HFFc6 (cell line): ENCODE results near the gene LGR6. TPM values are rescaled to one million over a fixed set of nuclear protein-coding genes. Genes with fewer than 3 reads are reported as not detected.

Experiments
- DNase-seq: peaks from one replicate; pipeline ENCODE4 v3.0.0-alpha.2; 2018
- H3K27ac Mint-ChIP-seq: 2 replicates; pipeline ENCODE4 v1.8.0; 2020; ENCODE audit warnings: mild to moderate bottlenecking, mixed read lengths
- H3K27me3 Mint-ChIP-seq: 2 replicates; pipeline ENCODE4 v1.8.0; 2021; ENCODE audit warnings: mild to moderate bottlenecking, moderate library complexity, mixed read lengths; ENCODE audit not compliant: insufficient read depth
- H3K36me3 Mint-ChIP-seq: 2 replicates; pipeline ENCODE4 v1.8.0; 2021; ENCODE audit warnings: low read depth, mixed read lengths
- H3K4me1 Mint-ChIP-seq: 2 replicates; pipeline ENCODE4 v1.8.0; 2020; ENCODE audit warnings: low read depth, mixed read lengths
- H3K4me3 Mint-ChIP-seq: 2 replicates; pipeline ENCODE4 v1.8.0; 2020; ENCODE audit warnings: mild to moderate bottlenecking, moderate library complexity, mixed read lengths
- H3K9me3 Mint-ChIP-seq: 2 replicates; pipeline ENCODE4 v1.8.0; 2020; ENCODE audit warnings: mild to moderate bottlenecking, mixed read lengths
- total RNA-seq, 6 experiments: library from RNA; stranded (reverse); fragmentation: NEBNext Ultra II Directional; extraction: Animal tissue kit (Norgen Biotek cat#: 25700); gene quantifications; 2 replicates in 1 of 6; 3 replicates in 5 of 6; pipeline ENCODE4 v1.2.3, GENCODE V29; 2021
- TF ChIP-seq, protein P1 (sequence below): fragments of 200-600 bp; sonication (generic); IDR thresholded peaks from 2 replicates; pipeline ENCODE4 v1.5.0; 2021; ENCODE audit warnings: antibody characterized with exemption, mild to moderate bottlenecking

Gene LGR6
- total RNA-seq, 6 experiments from 2014 or later: not detected

DNA sequence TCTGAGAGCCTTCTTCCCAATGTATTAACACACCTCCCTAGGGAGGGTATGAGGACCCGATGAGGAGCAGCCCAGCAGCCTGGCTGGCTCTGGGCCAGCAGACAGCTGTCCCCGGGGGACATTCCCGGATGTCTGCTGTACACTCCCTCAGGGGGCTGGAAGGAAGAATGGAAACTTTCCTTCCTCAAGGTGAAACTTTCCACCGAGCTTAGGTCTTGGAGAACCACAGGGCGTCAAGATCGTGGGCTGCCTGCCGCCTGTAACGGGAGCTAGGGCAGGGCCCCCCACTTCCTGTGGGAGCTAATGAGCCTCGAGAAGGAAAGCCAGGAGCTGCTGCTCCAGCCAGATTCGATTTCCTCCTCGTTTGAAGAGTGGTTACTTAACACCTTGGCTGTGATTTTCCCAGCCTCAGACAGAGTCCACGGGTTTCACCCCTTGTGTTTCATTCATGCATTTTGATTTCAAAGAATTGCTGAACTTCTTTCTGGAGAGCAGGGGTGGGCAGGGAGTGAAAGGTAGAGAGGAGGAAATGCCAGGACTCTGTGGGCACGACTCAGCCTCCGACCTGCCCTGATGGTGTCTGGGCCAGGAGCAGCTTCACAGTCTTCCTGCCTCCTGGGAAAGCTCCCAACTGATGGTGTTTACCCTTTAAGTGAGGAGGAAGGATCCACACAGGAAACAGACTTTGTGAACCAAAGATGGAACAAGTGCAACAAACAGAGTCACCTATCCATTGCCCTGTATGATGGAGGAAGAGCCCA, 118.5 kb downstream of the LGR6 start:
- Mint-ChIP-seq H3K4me1 (no peaks in the 10 kb centered on the region), H3K4me3 (no peak overlapping the region), H3K36me3 (no peaks in the 10 kb centered on the region), H3K27ac (no peak overlapping the region), H3K9me3 (no peaks in the 10 kb centered on the region), H3K27me3 (peaks cover 47% of the 10 kb centered on the region)
- TF ChIP-seq, protein P1, sequence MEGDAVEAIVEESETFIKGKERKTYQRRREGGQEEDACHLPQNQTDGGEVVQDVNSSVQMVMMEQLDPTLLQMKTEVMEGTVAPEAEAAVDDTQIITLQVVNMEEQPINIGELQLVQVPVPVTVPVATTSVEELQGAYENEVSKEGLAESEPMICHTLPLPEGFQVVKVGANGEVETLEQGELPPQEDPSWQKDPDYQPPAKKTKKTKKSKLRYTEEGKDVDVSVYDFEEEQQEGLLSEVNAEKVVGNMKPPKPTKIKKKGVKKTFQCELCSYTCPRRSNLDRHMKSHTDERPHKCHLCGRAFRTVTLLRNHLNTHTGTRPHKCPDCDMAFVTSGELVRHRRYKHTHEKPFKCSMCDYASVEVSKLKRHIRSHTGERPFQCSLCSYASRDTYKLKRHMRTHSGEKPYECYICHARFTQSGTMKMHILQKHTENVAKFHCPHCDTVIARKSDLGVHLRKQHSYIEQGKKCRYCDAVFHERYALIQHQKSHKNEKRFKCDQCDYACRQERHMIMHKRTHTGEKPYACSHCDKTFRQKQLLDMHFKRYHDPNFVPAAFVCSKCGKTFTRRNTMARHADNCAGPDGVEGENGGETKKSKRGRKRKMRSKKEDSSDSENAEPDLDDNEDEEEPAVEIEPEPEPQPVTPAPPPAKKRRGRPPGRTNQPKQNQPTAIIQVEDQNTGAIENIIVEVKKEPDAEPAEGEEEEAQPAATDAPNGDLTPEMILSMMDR: no peak
- DNase-seq: no peak

DNA sequence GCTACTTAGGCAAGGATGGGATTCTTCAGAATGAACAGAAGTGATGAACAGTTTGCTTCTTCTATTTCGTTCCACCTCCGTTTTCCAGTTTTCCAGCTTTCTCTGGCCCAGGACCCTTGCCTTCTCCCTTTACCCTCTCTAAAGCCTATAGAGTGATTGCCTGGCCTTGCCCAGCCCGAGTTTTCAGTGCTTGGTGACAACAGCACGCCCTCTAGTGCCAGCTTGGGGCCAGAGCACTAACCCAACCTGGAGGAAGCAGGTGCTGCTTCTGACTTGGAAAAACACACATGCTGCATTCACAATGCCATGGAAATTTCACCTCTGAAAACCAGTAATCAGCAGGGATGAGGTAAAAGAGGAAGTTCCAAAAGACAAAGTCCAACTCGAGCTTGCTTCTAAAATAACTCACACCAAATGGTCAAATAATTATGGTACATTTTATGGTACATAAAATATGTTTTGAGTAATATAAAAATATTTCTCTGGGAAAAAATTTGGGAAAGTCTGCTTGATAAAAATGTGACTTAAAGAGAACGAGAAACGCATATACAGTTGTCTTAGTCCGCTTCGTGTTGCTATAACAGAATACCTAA, 122.1 kb downstream of the LGR6 start:
- no peaks in the 10 kb centered on the region for H3K4me1 Mint-ChIP-seq
- DNase-seq: peak; percentile 36
- H3K36me3 Mint-ChIP-seq: no peaks in the 10 kb centered on the region
- no peak overlapping the region for H3K27ac Mint-ChIP-seq
- H3K9me3 Mint-ChIP-seq: no peaks in the 10 kb centered on the region
- peaks cover 40% of the 10 kb centered on the region for H3K27me3 Mint-ChIP-seq
- TF ChIP-seq, protein P1: peak; percentile 93
- H3K4me3 Mint-ChIP-seq: no peak overlapping the region

DNA sequence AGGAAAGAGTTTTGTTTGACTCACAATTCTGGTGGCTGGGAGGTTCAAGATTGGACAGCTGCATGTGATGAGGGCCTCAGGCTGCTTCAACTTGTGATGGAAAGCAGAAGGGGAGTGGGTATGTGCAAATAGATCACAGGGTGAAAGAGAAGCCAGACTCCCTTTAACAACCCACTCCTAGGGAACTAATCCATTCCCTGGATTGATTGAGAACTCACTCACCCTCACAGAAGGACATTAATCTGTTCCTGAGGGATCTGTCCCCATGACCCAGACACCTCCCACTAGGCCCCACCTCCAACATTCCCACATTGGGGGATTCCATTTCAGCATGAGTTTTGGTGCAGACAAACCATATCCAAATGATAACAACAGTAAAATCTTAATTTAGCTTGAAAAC, 122.6 kb downstream of the LGR6 start:
- TF ChIP-seq, protein P1: no peak
- no peaks in the 10 kb centered on the region for H3K36me3 Mint-ChIP-seq
- no peaks in the 10 kb centered on the region for H3K4me1 Mint-ChIP-seq
- no peak overlapping the region for H3K27ac Mint-ChIP-seq
- H3K9me3 Mint-ChIP-seq: no peaks in the 10 kb centered on the region
- no peak for DNase-seq
- H3K4me3 Mint-ChIP-seq: no peak overlapping the region
- H3K27me3 Mint-ChIP-seq: peaks cover 40% of the 10 kb centered on the region

DNA sequence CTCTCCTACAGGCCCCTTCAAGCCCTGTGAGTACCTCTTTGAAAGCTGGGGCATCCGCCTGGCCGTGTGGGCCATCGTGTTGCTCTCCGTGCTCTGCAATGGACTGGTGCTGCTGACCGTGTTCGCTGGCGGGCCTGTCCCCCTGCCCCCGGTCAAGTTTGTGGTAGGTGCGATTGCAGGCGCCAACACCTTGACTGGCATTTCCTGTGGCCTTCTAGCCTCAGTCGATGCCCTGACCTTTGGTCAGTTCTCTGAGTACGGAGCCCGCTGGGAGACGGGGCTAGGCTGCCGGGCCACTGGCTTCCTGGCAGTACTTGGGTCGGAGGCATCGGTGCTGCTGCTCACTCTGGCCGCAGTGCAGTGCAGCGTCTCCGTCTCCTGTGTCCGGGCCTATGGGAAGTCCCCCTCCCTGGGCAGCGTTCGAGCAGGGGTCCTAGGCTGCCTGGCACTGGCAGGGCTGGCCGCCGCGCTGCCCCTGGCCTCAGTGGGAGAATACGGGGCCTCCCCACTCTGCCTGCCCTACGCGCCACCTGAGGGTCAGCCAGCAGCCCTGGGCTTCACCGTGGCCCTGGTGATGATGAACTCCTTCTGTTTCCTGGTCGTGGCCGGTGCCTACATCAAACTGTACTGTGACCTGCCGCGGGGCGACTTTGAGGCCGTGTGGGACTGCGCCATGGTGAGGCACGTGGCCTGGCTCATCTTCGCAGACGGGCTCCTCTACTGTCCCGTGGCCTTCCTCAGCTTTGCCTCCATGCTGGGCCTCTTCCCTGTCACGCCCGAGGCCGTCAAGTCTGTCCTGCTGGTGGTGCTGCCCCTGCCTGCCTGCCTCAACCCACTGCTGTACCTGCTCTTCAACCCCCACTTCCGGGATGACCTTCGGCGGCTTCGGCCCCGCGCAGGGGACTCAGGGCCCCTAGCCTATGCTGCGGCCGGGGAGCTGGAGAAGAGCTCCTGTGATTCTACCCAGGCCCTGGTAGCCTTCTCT, 124.6 kb downstream of the LGR6 start:
- H3K27ac Mint-ChIP-seq: no peak overlapping the region
- no peaks in the 10 kb centered on the region for H3K9me3 Mint-ChIP-seq
- DNase-seq: no peak
- peaks cover 29% of the 10 kb centered on the region for H3K27me3 Mint-ChIP-seq
- H3K4me1 Mint-ChIP-seq: no peaks in the 10 kb centered on the region
- H3K36me3 Mint-ChIP-seq: no peaks in the 10 kb centered on the region
- H3K4me3 Mint-ChIP-seq: no peak overlapping the region
- TF ChIP-seq, protein P1: no peak

DNA sequence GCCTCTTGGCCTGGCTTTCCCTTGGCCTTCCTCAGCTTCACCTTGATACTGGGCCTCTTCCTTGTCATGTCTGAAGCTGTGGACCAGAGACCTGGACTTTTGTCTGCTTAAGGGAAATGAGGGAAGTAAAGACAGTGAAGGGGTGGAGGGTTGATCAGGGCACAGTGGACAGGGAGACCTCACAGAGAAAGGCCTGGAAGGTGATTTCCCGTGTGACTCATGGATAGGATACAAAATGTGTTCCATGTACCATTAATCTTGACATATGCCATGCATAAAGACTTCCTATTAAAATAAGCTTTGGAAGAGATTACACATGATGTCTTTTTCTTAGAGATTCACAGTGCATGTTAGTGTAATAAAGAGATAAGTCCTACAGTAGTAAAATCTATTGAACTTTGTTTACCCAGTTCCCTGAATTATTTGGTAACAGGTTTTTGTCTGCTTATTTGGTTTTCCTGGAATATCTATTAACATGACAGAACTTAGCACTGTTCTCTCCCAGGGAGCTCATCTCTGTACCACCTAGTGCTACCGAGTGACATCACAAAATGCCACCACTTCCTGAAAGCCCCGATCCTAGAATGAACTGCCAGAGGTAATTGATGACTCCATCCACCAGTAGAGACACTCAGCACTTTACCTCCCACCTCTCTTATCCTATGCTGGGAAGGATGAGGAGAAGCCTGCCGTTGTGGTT, 125.9 kb downstream of the LGR6 start:
- no peak overlapping the region for H3K27ac Mint-ChIP-seq
- H3K9me3 Mint-ChIP-seq: no peaks in the 10 kb centered on the region
- H3K4me1 Mint-ChIP-seq: no peaks in the 10 kb centered on the region
- TF ChIP-seq, protein P1: no peak
- H3K27me3 Mint-ChIP-seq: peaks cover 24% of the 10 kb centered on the region
- no peaks in the 10 kb centered on the region for H3K36me3 Mint-ChIP-seq
- no peak overlapping the region for H3K4me3 Mint-ChIP-seq
- no peak for DNase-seq
